Measurements from ENCODE around the gene HDHD2.
"Not testable (repeated sequence)": the region's sequence is repeated elsewhere in the genome, so short reads cannot be mapped to it uniquely, and the experiment has no call there.

HDHD2 gene, protein sequence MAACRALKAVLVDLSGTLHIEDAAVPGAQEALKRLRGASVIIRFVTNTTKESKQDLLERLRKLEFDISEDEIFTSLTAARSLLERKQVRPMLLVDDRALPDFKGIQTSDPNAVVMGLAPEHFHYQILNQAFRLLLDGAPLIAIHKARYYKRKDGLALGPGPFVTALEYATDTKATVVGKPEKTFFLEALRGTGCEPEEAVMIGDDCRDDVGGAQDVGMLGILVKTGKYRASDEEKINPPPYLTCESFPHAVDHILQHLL

DNA sequence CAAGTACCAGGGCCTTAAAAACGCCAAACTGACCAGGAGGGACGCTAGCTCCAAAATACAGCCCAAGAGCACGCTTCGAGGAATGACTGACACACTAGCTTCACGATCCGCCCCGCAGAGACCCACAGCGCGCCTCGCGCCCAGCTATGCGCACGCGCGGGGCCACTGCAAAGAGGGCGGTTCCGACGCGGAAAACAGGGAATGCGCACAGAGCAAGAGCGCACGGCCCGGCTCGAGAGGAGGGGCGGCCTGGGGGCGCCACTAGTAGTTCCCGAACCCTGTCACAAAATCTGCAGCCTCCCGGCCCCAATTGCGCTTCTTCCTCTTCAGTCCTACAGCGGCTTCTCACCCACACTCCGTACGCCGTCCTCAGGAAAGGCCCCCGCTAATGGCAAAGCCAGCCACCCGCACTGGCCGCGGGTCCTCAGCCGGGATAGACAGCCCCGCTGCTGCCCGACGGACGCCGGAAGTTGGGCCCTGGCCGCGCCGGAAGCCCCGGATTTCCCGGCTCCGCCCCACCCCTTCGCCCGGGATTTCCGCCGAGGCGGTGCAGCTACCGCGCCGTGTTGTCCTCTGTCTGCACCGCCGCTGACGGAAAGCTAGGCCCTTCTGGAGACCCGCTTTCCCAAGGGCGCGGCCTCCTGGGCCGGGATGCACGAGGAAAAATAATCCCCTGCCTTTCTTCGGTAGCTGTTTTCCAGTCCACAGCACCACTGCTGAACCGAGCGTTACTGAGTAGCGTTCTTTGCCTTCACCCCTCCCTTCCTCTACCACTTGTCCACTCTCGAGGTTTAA is at the start of gene HDHD2:
Gene HDHD2, minus strand, starts transcription at position 472 of the 795 bp plus-strand sequence. CDS start 14,061 bp downstream, outside the sequence.
- peak; percentile 78 to 83 for DNase-seq

DNA sequence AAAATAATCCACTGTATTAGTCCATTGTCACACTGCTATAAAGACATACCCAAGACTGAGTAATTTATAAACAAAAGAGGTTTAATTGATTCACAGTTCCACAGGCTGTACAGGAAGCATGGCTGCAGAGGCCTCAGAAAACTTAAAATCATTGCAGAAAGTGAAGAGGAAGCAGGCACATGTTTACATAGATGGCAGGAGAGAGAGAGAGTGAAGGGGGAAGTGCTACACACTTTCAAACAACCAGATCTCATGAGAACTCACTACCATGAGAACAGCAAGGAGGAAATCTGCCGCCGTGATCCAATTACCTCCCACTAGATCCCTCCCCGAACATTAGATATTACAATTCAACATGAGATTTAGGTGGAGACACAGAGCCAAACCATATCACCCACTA is 45.7 kb upstream of the HDHD2 start:
- DNase-seq: not testable (repeated sequence)

DNA sequence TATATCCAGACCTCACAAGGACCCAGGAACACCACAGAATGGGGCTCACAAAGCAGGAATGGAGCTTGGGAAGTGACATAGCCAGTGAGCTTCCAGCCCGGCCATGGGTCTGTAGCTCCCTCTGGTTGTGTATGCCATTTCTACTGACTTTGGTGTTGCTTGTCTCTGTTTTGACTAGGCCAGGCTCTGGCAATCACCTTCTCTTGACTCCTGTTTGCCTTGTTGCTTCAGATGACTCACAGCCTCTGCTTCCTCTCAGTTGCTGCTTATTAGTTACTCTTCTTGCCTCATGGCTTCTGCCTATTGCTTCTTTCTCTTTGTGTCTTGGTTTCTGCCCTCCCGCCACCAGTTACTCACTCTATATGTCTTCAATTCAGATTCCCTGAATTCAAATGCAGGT is 41.7 kb upstream of the HDHD2 start:
- DNase-seq: no peak

DNA sequence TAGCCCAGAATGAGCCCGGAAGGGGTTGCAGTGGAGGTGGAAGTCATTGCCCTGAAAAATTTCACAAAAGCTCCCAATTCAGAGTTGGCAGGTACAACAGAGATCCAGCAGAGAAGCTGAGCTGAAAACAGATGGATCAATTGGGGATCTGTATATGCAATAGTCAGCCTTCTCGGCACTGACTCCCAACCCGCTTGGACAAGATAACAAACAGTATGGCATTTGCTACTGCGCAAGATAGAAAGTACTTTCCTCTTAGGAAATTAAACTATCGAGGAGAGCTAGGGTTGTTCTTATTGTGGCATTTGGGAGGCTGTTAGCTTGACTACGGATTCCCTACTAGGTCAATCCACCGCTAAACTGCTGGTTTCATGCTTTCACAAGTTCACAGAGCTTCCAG is 37.4 kb upstream of the HDHD2 start:
- no peak for DNase-seq

DNA sequence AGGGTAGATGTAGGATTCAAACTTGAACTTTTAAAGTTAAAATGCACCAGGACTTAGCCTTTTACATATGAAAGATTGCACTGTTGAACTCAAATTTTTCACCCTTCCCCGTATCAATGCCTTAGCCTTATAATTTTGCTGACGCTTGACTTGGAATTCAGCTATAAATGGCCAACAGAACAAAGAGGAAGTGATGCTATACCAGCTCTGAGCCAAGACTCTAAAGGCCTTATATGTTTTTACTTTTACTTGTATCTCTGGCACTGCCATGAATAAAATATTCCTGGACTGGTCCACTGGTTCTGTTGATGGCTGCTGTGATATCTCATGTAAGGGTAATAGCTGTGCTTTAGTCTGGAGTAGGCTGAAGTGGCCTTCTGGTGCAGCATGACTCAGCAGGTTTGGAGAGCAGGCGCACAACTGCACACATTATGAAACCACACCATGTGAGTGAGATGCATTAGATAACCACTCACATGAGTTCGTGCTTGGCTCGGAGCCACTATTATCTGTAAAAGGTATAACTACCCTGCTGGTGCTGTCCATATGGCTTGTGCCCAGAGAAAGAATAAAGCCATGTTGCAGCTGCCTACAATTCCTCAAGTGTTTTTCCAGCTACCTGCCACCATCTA is 34.2 kb upstream of the HDHD2 start:
- no peak for DNase-seq

DNA sequence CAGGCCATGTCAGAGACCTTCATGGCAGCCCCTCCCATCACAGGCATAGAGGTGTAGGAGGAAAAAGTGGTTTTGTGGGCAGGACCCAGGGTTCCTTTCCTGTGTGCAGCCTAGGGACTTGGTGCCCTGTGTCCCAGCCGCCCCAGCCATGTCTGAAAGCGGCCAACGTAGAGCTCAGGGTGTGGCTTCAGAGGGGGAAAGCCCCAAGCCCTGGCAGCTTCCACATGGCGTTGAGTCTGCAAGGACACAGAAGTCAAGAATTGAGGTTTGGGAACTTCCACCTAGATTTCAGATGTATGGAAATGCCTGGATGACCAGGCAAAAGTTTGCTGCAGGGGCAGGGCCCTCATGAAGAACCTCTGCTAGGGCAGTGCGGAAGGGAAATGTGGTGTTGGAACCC is 31.9 kb upstream of the HDHD2 start:
- not testable (repeated sequence) for DNase-seq

DNA sequence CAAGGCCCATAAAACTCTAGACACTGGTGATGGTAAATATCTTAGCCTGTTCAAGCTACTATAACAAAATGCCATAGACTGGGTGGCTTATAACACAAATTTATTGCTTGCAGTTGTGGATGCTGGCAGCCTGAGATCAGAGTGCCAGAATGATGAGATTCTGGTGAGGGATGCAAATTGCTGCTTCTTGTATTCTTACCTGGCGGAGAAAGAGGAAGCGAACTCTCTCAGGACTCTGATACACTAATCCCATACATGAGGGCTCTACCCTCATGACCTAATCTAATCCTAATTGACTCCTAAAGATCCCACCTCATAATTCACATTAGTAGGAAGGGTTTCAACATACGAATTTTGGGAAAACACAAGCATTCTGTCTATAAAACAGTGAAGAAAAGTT is 30.5 kb upstream of the HDHD2 start:
- no peak for DNase-seq

DNA sequence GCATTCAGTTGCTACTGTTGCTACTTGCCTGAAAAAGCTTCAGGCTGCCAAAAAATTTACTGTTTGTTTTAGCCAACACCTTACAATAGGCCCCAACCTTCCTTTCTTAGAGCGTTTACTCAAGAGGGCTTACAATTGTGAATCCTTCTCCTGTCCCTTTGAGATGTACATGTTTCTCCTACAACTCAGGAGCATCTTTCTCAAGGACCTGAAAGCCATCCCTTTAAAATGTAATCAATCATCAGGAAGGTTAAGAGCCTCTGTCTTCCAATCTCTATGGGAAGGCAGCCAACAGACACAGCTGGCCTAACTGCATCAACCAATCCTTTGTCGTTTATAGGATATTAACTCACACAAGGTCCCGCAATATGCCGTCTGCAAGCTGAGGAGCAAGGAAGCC is 29.2 kb upstream of the HDHD2 start:
- DNase-seq: no peak

DNA sequence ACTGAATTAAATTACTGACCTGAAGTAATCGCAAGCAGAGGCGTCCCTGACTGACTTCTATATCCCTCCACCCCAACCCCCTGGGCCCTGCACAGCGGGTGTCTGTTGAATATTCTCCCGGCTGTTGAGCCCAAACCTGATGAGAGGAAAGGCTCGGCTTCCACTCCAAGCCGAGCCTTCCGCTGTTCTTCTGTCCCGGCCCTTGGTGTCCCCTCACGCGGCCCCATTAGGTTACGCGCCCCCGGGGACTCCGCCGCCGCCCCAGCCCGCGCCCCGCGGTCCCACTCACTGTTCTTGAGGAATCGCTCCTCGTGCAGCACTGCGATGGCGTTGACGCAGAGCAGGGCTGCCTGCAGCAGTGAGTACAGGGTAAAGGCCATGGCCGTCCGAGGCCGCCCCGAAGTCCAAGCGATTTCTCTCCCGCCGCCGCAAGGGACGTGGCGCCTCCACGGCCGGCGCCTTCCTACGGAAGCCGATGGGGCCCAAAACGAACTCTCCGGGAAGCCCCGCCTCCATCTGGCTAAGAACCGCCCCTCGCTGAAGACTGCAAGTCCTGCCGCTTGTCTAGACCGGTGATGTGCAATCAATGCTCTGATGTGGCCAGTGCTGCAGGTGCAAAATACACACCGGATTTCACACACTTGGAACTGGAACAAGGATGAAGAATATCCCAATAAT is 25.7 kb upstream of the HDHD2 start, which contains the start of gene IER3IP1:
Gene IER3IP1, minus strand, starts transcription at position 467 of the 678 bp plus-strand sequence. Its CDS starts 87 bp downstream, at position 380.
- DNase-seq: peak; percentile 91 to 93

DNA sequence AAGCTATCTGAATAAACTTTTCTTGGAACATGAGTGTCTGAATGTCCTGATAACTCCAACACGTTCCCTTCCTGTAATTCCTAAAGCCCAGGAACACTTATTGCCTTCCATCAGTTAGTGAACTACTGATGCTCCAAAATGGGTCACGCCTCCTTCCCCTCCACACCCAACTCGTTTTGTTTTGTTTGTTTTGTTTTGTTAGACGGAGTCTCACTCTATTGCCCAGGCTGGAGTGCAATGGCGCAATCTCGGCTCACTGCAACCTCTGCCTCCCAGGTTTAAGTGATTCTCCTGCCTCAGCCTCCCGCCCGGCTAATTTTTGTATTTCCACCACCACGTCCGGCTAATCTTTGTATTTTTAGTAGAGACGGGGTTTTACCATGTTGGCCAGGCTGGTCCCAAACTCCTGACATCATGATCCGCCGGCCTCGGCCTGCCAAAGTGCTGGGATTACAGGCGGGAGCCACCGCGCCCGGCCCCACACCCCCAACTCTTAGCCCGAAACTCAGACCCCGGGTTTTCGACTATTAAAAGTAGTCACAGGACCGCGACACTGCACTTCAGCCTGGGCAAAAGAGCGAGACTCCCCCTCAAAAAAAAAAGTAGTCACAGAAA is 25.1 kb upstream of the HDHD2 start:
- DNase-seq: no peak

DNA sequence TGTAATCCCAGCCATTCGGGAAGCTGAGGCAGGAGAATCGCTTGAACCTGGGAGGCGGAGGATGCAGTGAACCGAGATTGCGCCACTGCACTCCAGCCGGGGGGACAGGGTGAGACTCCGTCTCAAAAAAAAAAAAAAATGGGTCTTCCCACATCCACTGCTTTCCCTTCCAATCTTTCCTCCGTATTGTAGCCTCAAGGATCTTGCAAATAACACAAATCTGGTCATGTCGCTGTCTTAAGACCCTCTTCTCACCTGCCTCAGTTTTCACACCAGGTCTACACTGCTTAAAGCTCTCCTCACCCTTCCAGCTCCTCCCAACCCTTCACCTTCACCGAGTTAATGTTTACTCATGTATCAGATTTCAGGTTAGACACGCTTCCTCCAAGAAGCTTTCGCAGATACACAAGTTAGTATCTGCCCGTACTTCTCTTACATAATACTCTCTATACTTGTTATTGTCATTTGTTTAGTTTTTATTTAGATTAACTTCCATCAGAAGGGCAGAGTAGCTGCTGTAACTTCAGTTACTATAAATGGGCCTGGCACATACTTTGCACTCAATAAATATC is 24.3 kb upstream of the HDHD2 start:
- no peak for DNase-seq

DNA sequence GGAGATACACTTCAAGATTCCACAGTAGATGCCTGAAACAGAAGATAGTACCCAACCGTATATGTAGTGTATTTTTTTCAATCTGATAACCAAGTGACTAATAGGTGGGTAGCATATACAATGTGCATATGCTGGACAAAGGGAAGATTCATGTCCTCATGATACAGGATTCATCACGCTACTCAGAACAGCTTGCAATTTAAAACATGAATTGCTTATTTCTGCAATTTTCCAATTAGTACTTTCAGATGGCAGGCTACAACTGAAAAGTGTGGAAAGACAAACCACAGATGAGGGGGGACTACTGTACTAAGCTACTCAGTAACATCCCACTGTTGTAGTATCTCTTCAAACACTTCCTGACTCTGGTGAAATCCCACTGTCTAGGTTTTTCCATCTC is 22.2 kb upstream of the HDHD2 start:
- DNase-seq: no peak

DNA sequence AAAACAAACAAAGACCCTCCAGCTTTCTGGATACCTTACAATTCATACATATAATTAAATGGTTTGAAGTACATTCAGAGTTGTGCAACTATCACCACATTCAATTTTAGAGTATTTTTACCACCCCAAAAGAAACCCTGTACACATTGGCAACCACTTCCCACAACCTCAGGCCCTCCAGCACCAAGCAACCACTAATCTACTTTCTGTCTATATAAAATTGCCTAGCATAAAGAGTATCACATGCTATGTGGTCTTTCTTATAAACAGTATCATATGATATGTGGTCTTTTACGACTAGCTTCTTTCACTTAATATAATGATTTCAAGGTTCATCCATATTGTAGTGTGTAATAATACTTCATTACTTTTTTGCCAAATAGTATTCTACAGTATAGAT is 18.6 kb upstream of the HDHD2 start:
- no peak for DNase-seq

DNA sequence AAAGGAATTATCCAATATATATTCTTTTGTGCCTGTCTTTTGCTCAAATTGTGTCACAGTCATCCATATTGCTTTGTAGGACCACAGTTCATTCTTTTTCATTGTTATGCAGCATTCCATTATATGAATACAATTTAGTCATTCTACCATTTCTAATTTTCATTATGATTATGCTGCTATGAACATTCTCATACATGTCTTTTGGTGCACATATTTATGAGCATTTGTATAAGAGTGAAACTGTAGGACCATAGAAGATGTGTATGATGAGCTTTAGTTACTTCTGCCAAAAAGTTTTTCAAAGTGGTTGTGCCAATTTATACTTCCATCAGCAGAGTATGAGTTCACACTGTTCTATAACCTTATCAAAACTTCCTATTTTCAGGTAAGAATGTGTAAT is 18.2 kb upstream of the HDHD2 start:
- no peak for DNase-seq

DNA sequence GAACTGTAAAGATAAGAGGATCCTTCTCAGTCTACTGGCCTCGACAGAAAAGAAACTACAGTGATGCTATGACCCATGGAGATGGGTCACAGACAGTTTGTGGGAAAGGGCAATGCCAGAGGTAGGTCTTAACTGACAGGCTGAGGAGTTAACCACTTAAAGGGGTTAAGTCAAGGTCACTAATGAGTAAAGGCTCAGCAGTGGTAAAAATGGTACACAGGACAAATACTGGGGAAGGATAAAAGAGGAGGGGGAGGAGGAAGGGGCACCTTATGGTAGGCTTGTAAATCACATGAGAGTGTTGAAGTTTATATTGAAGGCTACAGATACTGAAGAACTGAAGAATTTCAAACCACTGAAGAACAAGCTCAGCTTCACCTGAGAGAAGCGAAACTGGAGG is 16.0 kb upstream of the HDHD2 start:
- DNase-seq: no peak

DNA sequence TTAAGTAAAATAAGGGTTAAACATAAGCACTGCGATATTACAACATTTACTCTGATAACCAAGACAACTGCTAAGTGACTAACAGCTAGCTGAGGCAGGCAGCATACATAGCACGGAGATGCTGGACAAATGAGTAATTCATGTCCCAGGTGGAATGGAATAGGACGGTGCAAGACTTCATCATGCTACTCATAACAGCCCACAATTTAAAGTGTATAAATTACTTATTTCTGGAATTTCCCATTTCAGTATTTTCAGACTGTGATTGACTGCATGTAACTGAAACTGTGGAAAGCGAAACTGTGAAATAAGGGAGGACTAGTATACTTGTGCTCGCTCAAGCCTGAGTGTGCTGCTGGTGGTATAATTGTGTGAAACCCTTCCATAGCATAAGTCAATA is 12.9 kb upstream of the HDHD2 start:
- DNase-seq: no peak

DNA sequence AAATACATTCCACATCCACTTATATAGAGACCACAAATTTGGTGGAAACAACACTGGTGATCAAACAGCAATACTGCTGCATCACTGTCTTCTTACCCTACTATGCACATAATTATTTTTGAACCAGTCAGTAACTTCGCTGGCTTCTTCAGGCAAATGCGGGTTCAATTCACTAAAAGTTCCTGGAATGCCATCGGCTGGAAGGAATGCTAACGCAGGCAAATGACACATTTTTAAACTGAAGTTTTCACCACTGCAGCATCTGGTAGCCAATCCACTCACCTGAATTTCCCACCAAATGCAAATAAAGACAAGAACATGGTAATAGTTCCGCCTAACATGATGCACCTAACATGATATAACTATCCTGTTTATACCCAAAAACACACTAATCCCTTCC is 10.0 kb upstream of the HDHD2 start:
- no peak for DNase-seq

DNA sequence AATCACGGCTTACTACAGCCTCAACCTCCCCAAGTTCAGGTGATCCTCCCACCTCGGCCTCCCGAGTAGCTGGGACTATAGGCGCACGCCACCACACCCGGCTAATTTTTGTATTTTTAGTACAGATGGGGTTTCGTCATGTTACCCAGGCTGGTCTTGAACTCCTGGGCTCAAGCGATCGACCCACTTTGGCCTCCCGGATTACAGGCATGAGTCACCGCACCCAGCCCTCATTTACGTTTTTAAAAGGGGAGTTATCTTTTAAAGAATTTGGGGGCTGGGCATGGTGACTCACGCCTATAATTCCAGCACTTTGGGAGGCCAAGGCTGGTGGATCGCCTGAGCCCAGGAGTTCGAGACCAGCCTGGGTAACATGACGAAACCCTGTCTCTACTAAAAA is 8.1 kb upstream of the HDHD2 start:
- not testable (repeated sequence) for DNase-seq

DNA sequence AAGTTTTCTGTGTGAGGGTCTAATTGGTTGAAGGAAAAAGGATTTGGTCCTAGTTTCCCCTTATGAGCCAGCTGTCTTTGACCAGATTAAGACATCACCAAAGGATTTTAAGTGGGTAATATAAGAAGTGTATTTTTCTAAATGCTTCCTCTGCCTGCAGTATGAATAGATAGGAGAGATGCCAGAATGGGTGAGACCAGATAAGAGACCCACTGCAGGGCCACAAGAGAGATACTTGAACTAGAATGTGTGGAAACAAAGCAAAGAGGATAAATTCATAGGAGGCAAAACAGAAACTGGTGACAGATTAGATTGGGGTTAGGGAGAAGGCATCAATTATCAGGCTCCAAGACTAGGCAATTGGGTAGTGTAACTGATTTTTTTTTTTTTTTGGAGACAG is 1.1 kb upstream of the HDHD2 start:
- DNase-seq: no peak

DNA sequence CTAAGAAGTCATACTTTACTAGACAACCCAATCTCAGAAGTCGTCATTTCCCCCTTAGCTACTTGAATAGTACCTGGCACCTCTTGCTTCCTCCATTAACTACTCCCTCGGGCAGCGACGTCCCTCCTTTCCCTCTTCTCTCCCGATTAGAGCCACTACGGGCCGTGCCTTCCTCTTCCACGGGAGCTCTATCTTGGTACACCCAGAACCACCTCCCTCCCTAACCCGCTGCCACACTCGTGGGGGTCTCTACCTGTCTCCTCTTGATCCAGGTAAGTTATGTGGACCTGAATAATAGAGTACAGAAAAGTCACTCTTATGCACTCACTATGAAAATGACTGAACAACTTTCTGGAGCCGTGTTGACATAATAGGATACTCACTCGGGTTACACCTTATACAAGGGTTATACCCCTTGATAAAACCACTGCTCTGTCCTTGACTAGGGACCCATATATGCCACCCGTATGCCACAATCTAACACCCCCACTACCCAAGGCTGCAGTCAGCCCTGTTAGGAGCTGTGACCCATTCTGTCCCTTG is 595 bp upstream of the HDHD2 start:
- peak in 1 of 2 donors; percentile 13 for DNase-seq

DNA sequence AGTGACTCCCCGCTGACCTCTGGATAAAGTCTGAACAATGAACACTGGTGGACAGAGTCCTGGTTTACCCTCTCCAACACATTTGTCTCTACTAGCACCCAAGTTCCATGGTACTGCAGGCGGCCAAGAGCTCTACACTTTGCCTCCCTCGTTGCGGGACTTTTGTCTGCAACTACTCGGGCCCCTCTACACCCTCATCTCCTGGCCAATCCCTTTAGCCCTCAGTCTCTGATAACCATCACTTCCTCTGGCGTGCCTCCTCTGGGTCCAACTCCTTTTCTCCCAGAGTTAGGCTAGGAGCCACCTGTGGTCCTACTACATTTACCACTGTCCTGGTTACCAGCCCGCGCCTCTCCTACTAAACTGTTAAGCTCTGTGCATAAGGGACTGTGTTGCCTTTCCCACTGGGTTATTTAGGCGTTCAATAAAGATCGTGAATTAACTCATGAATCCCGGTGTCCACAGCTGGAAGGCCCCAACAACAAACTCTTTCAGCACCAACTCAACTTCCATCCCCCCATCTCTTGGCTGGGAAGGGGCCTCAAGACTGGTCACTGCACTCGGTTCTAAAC is 757 bp downstream of the HDHD2 start:
- DNase-seq: no peak

DNA sequence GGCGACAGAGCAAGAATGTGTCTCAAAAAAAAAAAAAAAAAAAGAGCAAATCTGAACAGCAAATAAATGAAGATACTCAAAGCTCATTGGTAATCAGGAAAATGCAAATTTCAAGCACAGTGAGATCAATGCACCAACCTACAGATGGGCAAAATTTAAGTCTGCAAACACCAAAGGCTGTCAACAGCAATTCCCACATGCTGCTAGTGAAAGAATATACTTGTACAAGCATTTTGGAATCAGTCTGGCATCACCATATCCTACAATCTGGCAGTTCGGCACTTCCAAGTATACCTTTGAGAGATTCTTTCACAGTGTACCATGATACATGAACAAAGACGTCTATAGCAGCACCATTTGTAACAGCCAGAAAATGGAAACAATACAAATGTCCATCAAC is 4.1 kb downstream of the HDHD2 start:
- DNase-seq: no peak
